HG03060 (cell line): ENCODE results near the gene IRX4.
"Not testable (repeated sequence)": the region's sequence is repeated elsewhere in the genome, so short reads cannot be mapped to it uniquely, and the experiment has no call there.

Source experiments
- ATAC-seq: cut with Tn5 transposase; IDR thresholded peaks from one replicate; pipeline ENCODE4 v1.9.1; 2021; ENCODE audit warnings: low read depth, moderate number of reproducible peaks; ENCODE audit not compliant: unreplicated experiment

Gene IRX4

DNA sequence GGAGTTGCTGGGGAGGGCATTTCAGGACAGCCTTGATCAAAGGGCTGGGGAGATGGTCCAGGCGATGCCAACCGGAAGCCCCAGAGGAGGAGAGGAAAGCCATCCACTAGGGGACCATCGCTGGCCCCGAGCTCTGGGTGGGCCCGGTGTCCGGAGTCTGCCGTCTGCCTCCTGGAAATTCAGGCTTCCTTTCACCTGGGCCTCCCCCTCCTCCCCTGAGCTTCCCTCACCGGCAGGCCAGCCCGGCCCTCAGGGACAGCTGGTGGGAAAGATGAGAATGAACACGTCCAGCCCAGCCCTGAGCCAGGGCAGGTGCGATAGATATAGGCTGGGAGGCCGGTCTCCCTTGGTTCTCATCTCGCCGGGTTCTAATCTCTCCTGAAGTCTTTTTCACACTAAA lies 17.2 kb downstream of the IRX4 start:
- ATAC-seq = no peak

DNA sequence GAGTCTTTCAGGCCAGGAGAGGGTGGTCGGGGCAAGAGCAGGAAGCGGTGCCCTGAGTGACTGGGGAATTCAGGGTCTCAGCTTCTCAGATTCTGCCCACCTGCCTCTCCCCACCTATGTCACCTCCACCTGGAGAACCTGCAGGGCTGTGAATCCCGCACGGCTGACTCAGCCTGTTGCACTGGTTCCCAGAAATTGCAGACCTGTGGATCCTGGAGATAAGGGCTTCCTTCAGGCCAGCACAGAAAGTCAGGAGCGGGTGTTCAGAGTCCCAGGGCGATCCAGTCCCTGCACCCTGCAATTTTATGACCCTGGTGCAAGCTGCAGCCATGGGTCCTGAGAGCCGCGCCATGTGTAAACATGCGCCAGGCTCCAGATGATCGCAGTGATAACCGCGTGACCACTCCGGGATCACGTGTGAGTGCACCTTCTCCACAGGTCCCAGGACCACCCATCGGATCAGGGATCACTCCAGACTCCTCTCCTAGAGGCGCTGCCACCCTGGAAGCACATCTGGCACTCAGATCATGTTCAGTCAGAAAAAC lies 17.8 kb downstream of the IRX4 start:
- ATAC-seq = no peak

DNA sequence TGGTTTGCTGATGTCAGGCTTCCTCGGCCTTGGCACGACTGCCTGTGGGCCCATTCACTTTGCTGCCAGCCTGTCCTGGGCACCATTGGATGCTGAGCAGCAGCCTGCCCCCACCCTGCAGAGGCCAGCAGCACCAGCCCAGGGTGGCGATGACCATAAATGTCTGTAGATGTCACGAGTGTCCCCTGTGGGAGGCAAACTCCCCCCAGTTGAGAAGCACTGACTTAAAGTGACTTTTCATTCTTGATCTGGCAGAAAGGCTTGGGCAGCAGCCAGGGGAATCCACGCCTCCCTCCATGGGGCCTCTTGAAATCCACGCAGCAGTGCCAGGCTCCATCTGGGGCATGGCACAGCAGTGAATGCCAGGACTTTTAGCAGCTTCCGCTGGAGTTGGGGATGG lies 21.8 kb downstream of the IRX4 start:
- no peak for ATAC-seq

DNA sequence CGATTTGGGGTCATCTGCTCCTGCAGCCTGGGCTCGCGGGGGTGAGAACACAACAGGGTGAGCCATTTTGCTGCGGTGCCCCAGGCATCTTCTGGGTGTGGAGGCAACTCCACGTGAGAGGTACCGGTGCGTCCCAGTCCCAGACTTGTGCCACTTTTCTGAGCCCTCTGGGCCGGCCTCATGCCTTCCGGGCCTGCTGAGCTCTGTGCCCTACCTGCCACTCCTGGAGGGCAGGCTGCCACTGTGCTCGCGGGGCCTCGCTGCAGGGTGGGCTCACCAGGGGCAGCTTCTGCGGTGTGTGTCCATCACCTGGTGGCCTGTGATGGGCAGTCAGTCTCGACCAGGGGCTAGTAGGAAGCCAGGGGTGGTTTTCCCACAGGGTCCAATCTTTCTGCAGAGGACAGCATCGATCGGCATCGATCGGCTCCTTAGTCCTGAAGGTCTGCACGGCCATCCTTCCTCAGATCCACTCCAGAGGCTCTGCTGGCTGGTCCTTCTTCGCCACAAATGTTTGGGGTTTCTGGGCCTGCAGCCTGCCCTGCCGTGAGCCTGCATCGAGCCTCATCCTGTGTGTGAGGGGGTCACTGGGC lies 22.6 kb downstream of the IRX4 start:
- no peak for ATAC-seq

DNA sequence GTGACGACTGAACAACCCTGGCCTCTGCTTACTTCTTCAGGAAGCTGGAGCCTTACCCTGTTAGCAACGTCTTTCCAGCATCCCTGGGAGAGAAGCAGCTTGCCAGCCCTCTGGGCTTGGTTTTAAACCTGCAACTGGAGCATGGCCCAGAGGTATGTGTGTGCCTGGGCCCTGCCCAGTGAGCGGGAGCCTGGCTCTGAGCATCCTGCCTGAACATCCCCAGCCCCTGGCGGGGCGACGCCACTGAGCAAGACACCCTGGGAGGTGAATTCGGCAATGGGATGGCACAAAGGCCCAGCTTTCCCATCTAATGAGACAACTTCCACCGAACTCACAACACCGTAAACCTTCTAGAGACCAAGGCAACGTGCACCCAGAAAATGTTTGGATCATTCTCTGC lies 23.6 kb downstream of the IRX4 start:
- ATAC-seq = no peak

DNA sequence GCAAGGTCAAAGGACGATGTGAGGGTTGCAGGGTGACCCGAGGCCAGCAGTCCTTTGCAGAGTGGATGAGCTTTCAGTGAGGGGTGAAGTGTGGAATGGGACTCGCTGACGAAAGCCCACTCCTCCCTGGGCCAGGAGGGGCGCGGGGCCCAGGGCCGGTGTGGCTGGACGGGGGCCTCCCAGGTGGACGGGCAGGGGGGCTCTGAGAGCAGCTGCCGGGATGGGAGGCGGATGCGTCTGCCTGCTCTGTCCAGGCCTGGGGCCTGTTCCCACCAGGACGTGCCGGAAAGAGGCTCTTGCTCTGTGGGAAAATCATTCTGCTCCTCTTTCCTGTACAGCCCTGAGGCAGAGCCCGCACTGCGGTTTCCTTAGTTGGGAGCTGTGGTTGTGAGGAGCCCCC lies 24.3 kb downstream of the IRX4 start:
- ATAC-seq = no peak

DNA sequence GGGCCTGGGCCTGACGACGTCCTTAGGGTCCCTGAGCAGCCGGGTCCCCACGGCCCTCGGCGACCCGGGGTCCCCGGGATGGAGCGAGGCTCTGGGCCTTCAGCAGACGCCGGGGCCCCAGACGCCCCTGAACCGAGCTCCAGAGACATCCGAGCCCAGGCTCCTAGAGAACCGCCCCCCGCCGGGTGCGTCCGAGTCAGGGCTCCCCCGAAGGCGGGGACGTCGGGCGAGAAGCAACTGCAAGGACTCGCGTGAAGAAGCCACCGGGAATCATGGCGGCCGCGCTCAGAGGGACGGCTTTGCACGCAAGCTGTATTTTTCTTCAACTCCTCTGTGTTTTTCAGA lies 25.5 kb downstream of the IRX4 start:
- ATAC-seq = no peak

DNA sequence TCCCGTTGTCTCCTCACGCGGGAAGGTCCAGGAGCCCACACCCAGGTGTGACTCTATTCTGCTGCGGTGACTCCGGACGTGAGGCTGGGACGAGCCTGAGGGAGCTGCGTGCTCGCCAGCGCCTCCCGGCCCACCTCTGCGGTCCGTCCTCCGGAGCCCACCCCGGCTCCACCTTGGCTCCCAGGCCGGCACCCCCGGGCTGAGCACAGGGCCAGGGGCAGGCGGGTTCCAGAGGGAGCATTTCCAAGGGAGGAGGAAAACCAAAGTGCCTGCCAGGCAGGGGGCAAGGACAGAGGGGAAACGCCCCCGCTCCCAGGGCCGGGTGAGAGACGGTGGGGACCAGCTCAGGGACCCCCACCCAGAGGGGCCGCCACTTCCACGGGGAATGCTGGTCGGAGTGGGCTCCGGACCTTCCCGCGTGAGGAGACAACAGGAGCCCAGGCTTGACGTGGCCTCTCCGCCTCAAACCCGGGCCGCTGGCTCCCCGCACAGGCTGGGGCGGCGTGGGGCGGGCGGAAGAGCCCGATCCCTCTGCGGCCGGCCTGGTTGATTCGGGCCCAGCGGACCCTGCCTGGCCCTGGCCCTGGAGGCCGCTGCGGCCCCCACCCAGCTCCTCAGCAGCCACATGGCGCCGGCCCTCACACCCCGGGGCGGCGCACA lies 26.0 kb downstream of the IRX4 start:
- no peak for ATAC-seq

DNA sequence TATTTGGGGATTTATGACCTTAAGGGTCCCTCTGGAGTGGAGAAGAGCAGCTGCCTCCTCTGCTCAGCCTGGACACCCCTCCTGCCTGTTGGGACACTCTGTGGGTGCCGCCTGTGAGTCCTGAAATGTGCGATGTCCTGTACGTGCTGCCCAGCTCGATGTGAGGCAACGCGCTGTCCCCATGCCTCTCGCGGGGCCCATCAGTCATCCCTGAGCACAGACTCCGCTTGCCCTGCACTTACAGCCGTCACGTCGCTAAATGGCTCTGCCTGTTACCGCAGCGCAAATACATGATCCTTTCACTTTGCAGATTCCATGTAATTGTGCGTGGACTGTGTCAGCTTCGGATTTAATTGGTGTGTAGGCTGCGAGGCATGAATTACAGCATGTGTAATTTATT lies 27.1 kb downstream of the IRX4 start:
- no peak for ATAC-seq

DNA sequence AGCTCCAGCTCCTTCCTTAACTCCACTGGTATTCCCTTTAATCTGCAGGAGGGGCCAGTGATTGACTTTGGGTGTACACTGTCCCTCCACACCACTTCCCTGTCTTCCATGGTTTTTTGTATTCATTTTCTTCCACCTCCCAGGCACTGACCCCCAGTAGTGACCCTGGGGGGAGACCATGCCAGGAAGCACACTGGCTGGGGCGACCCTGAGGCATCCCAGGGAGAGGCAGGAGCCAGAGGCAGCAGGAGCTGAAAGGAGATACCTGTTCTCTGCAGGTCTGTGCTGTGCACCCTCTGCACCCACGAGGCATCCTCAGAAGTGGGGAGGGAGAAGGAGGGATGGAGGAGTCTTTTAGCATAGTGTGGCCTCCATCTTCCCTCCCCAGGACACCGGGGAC lies 27.6 kb downstream of the IRX4 start:
- no peak for ATAC-seq

DNA sequence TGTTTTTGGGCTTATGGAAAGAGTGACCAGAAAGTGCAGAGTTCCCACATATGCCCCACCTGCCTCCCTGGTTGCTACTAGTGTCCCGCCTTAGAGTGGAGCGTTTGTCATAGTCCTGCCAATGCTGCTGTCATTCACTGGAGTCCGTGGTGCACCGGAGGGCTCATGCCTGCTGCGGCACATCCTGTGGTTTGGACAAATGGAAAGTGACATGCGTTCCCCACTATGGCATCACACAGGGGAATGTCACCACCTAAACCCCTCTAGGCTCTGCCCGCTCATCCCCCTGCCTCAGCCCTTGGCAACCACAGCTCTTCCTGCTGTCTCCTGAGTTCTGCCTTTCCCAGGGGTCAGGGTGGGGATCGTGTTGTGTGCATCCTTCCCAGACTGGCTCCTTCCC lies 29.2 kb downstream of the IRX4 start:
- no peak for ATAC-seq

DNA sequence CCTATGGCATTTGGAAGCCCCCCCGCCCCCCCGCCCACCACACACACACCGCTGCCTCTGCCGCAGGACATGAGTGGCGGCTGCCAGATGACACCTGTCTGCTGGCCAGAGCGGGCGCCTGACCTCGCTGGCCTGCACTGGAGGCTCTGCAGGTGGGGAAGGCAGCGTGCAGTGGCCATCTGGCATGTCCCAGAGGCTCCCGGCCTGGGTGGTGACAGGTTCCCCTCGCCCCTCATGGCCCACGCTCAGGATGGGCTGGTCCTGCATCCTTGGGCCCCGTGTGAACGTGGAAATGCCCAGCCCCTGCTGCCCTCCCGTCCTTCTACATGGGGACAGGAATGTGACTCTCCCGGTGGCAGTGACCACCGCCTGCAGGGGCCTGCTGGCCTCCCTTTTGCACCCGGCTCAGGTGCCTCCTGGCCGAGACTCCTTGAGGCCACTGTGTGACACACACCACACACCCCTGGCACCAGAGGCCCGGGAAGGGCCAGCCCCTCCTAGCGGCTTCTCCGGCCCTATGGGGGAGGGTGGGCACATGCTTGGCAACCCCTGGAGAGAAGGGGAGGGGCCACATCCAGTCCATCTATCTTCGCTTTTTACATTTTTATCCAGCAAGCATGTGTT lies 30.3 kb downstream of the IRX4 start:
- no peak for ATAC-seq

DNA sequence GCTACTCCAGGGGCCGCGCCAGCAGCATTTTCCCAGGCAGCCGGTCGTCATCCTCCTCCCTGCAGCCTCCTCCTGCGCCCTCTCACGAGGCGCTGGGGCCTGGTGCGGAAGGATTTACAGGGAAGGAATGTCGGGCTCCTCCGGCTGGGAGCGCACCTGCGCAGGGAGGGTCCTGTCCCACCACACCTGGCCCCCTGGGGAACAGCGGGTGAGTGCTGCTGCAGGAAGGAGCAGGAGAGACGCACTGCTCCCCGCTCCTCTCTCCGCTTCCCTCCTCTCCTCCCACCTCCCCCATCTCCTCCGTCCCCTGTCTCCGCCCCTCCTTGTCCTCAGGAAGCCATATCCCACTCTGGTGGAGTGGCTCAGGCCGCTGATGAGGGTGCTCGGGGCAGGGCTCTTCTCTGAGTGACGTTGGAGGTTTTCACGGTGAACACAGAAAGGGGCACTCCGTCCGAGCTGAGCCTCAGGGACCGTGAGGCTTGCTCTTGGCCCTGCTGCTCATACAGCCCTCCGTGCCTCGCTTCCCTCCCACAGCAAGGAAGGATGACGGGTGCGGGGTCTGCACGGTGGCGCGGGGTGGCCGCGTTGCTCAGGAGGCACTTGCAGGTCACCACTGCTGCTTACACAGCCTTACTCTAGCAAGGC lies 31.3 kb downstream of the IRX4 start:
- no peak for ATAC-seq

DNA sequence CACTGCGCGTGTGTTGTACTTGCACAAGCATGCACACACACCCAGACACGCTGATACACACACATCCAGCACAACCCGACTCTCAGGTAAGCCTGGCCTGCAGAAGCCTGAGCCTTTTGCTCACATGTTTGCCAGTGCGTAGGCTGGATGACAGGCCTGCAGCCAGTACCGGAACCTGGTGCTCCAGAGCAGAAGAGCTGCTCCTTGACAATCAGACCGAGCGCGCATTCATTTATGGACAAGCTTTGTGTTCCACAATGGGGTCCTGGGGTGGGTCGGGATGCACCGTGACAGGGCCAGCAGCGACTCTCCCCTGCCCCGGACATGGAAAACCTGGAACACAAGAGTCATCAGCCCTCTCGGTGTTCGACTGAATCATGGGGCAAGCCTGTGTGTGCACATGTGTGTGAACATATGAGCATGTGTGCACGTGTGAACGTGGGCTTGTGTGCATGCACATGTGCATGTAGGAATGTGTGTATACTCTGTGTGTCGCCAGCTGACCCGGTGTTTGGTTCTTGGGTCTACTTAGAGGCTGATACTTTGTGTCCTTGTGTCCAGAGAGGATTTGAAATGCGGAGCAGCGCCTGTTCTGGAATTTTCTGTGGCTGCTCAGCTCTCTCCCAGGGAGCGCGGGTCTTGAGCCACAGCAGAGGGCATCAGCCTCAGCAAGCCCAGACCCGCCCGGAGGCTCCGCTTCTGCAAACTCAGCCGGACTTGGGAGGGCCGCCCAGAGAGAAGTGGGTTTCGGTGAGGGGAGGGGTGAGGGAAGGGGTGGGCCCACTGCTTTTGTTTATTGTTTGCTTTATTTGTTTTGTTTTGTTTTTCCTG lies 32.2 kb downstream of the IRX4 start:
- ATAC-seq = no peak

DNA sequence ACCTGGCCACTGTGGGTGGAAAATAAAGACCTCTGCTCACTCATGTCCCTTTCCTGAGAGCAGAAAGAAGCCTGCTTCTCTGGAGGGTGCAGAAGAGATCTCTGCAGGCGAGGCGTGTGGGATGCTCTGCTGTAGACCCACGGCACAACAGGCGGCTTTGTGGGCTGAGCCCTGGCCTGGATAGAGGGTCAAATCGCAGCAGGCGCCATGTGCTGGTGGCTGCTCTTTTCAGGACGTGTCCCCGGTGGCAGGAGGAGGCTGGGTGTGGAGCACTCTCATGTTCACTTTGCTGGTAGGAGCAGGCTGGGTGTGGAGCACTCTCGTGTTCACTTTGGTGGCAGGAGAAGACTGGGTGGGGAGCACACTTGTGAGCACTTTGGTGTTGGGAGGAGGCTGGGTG lies 35.1 kb downstream of the IRX4 start:
- ATAC-seq = no peak

DNA sequence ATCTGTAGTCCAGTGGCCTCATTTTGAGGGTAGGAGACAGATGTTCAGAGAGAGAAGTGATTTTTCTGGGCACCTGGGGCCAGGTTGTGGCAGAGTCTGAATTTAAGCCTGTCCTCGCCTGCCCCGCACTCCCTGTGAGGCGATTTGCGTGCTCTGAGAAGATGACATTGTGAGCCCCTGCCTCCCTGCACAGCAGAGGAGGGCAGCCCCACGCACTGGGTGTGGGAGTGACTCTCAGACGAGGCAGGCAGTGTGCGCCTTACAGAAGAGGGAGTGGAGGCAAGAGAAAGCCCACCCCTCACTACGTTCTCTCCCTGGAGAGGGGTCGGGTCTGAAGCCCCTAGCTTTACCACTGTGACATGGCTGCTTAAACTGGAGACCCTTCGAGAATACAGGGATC lies 35.7 kb downstream of the IRX4 start:
- ATAC-seq = no peak

DNA sequence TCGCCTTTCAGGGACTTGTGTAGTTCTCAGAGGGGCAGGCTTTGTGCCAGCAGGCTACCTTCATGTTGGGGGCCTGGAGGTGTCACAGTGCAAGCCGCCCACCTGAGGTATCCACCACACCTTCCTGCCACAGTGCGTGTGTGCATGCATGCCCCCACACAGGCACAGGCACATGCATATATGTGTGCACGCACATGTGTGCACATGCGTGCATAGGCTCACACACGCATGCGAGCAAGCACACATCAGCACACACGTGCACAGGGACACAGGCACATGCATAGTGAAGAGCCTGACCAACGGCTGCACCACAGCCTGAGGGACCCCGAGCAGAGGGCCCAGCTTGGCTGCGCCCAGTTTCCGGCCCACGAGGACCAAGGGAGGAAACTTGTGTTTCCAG lies 36.1 kb downstream of the IRX4 start:
- ATAC-seq = no peak

DNA sequence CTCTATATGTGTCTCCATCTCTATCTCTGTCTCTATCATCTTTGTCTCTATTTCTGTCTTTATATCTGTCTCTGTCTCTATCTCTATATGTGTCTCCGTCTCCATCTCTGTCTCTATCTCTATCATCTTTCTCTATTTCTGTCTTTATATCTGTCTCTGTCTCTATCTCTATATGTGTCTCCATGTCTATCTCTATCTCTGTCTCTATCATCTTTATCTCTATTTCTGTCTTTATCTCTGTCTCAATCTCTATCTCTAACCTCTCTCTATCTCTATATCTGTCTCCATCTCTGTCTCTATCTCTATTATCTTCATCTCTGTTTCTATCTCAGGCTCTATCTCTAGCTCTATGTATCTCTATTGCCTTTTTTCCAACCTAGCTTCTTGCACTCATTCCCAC lies 37.0 kb downstream of the IRX4 start:
- ATAC-seq = no peak

DNA sequence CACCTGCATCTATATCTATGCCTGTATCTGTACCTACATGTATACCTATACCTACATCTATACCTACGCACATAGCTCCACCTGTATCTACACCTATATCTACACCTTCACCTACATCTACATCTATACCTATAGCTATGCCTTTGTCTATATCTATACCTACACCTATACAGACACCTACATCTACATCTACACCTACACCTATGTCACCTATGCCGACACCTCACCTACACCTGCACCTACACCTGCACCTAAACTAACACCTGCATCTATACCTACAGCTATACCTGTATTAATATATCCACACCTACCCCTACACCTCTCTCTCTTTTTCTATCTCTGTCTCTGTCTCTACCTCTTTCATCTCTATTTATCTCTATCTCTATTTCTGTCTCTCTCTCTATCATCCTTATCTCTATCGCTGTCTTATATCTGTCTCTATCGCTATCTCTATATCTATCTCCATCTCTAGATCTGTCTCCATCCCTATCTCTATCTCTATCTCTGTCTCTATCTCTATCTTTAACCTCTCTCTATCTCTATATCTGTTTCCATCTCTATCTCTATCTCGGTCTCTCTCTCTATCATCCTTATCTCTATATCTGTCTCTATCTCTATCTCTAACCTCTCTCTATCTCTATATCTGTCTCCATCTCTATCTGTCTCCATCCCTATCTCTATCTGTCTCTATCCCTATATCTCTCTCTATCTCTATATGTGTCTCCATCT lies 37.9 kb downstream of the IRX4 start:
- no peak for ATAC-seq

DNA sequence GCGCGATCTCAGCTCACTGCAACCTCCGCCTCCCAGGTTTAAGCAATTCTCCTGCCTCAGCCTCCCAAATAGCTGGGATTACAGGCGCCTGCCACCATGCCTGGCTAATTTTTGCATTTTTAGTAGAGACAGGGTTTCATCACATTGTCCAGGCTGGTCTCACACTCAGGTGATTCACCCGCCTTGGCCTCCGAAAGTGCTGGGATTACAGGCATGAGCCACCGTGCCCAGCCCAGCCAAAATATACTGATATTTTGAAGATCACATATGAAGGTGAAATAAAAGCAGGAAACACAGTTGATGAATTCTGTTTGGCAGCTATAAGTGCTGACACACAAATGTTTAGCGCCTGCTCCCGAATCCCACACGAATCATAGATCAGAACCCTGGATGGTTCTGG lies 39.0 kb downstream of the IRX4 start:
- not testable (repeated sequence) for ATAC-seq
